ENCODE data around the gene PKD2L1. TPM values are rescaled to one million over a fixed set of nuclear protein-coding genes. Genes with fewer than 3 reads are reported as not detected.

Gene PKD2L1
- total and polyA plus RNA-seq, 7 donors, result not detected

DNA sequence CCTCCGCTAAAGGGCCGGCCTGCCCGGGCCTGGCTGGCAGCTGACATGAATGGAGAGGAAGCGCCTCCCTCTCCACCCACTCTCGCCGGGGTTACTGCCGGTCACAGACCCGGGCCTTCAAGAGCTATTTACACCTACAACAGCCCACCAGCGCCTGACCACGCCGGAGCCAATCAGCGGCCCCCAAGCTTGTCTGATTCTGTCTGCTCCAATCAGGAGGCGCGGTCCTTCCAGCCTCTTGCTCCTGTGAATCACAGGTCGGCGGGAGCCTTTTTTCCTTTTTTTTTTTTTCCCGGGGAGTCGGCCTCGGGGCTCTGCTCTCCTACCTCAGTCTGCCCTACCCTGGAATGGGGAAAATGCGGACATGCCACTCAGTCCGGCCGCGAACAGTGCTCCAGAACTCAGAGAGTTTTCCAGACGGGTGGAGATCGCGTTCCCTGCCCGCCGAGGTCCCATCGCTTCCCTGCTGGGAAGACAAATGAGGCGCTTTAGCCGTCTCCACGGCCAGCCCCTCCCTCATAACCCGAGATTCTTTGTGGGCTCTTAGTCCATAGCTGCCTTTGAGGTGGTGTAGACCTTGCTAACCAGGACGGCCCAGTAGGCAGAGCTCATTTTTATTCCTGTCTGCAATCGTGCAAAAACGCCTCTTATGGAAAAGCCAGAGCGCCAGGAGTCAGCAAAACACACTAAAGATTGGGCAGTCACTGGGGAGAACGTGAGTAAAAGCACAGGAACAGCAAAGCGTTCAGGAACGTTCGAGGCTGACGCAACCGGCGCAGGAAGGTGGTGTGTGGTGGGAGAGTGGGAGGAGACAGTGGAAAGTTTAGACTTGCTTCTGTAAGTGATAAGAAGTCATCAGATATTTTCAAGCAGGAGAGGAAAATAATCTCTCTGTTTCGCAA is 43.5 kb upstream of the PKD2L1 start:
- 0% methylated on average over 45 of the region's 45 CpGs for WGBS, 3 donors
- Histone ChIP-seq H3K27ac (peak overlapping the region; percentile 94), H3K4me1 (peaks cover 44% of the 10 kb centered on the region), H3K4me3 (peak overlapping the region; percentile 69), H3K36me3 (ENCODE audit: insufficient read depth in 1 of 2, low read depth in 1 of 2) (no peaks in the 10 kb centered on the region), H3K27me3 (ENCODE audit: insufficient read depth in 3 of 3, low read length in 2 of 3) (no peaks in the 10 kb centered on the region), H3K9me3 (no peaks in the 10 kb centered on the region)
- peak; percentile 88 to 95 (median 91) for ATAC-seq
- intact Hi-C loops (cut with DNase I), result loop anchor here (2.0 to 5.0 kb wide), 3 partner anchors 33 to 59 kb away; no protein-coding TSS in a partner anchor
- TF ChIP-seq, protein P1, sequence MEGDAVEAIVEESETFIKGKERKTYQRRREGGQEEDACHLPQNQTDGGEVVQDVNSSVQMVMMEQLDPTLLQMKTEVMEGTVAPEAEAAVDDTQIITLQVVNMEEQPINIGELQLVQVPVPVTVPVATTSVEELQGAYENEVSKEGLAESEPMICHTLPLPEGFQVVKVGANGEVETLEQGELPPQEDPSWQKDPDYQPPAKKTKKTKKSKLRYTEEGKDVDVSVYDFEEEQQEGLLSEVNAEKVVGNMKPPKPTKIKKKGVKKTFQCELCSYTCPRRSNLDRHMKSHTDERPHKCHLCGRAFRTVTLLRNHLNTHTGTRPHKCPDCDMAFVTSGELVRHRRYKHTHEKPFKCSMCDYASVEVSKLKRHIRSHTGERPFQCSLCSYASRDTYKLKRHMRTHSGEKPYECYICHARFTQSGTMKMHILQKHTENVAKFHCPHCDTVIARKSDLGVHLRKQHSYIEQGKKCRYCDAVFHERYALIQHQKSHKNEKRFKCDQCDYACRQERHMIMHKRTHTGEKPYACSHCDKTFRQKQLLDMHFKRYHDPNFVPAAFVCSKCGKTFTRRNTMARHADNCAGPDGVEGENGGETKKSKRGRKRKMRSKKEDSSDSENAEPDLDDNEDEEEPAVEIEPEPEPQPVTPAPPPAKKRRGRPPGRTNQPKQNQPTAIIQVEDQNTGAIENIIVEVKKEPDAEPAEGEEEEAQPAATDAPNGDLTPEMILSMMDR (IDR thresholded peaks at IDR 0.05), result no peak
- DNase-seq, result peak; percentile 97 to 98

DNA sequence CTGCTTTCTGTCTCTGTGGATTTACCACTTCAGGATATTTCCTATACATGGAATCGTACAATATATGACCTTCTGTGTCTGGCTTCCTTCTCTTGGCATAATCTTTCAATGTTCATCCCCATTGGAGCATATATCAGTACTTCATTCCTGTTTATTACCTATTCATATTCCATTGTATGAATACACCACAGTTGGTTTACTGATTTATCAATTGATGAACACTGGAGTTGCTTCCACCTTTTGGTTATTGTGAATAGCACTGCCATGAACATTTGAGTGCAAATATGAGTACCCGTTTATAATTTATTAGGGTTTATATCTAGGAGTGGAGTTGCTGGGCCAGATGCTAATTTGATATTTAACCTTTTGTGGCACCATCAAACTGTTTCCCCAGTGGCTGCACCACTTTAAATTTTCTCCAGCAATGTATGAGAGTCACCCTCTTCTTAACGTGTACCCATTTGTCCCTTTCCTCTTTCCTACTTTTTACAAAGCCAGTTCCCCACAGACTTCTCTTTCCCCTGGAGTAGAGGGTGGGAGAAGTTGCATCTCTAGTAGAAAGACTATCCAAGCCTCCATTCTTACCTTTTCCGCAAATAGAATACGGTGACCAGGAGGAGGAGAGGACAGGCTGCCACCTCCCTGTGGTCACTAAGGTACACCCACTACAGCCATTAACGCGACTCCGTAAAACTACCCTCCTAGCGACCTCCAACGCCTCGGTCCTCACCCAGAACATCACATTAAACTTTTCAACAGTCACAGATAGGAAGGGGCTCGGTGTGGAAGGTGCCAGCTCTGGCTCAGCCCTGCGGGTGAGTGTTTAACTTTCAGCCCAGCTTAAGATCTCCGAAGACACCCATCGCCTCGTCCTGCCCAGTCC is 42.6 kb upstream of the PKD2L1 start:
- H3K4me3 ChIP-seq, result peak overlapping the region; percentile 69
- TF ChIP-seq, protein P1 (IDR thresholded peaks at IDR 0.05), result no peak
- H3K27me3 ChIP-seq (ENCODE audit: insufficient read depth in 3 of 3, low read length in 2 of 3), result no peaks in the 10 kb centered on the region
- intact Hi-C loops (cut with DNase I), result loop anchor here (5.0 kb wide), 2 partner anchors 35 to 60 kb away; no protein-coding TSS in a partner anchor
- H3K27ac ChIP-seq, result peak overlapping the region; percentile 94
- ATAC-seq, result peak in 3 of 4 donors; percentile 1 to 3 (median 1)
- H3K36me3 ChIP-seq (ENCODE audit: insufficient read depth in 1 of 2, low read depth in 1 of 2), result no peaks in the 10 kb centered on the region
- WGBS, 3 donors, result 12 to 23% (median 17%) methylated on average over 16 of the region's 16 CpGs
- DNase-seq, result no peak
- H3K9me3 ChIP-seq, result no peaks in the 10 kb centered on the region
- H3K4me1 ChIP-seq, result peaks cover 44% of the 10 kb centered on the region

DNA sequence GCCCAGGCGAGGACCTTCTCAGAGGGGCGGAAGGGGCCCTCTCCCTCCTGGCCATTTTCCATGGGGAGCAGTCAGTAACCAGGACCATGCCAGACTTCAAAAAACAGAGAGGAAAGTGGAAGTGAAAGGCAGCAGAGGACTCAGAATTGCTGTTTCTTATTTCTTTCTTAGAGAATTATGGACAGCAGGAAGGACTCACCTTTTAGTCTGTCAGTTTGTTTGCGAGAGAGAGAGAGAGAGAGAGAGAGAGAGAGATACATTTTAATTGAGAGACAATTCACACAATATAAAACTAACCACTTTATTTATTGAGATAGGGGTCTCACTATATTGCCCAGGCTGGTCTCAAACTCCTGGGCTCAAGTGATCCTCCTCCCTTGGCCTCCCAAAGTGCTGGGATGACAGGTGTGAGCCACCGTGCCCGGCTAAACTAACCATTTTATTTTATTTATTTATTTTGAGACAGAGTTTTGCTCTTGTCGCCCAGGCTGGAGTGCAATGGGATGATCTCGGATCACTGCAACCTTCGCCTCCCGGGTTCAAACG is 41.5 kb upstream of the PKD2L1 start:
- H3K36me3 ChIP-seq (ENCODE audit: insufficient read depth in 1 of 2, low read depth in 1 of 2), result no peaks in the 10 kb centered on the region
- 73 to 79% (median 75%) methylated on average over 10 of the region's 10 CpGs for WGBS, 3 donors
- DNase-seq, result no peak
- TF ChIP-seq, protein P1 (IDR thresholded peaks at IDR 0.05), result no peak
- H3K27me3 ChIP-seq (ENCODE audit: insufficient read depth in 3 of 3, low read length in 2 of 3), result no peaks in the 10 kb centered on the region
- no peaks in the 10 kb centered on the region for H3K9me3 ChIP-seq
- intact Hi-C loops (cut with DNase I), result loop anchor here (5.0 kb wide), 2 partner anchors 34 to 61 kb away; no protein-coding TSS in a partner anchor
- H3K27ac ChIP-seq, result peak overlapping the region; percentile 94
- H3K4me3 ChIP-seq, result peak overlapping the region; percentile 13
- no peak for ATAC-seq
- H3K4me1 ChIP-seq, result peaks cover 44% of the 10 kb centered on the region

DNA sequence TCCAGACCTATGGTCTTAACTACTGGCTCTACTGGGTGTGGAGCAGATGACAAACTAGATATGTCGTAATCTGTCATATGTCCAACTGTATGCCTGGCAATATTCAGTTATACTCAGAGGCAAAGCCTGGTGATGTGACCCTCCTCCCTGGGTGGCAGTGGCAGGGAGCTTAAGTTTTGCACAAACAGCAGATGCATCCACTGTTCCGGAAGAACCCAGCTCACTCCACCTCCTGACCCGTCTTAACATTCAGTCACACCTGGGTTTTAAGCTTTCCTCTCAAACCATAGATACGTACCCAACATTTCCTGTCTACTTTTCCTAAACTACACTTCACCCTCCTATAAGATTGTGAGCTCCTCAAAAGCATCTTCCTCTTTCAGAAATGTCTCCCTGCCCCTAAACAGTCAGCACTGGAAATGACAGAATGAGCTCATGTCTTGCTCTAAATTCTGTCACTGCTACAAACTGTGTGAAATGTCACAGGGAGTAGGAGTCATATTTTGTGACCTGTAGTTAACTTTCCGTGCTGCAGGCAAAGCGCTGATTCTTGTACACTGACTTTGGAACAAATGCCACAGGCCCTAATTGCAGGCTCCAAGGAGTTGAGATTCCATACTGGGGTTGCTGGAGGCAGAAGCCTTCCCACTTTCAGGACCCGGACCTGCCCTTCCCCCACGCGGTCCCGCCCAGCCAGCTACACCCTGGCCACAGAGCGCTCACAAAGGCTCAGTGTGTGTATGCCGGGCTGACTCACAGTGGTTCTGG is 40.9 kb upstream of the PKD2L1 start:
- H3K4me1 ChIP-seq, result peaks cover 44% of the 10 kb centered on the region
- TF ChIP-seq, protein P1 (IDR thresholded peaks at IDR 0.05), result no peak
- no peaks in the 10 kb centered on the region for H3K27me3 ChIP-seq (ENCODE audit: insufficient read depth in 3 of 3, low read length in 2 of 3)
- 14 to 24% (median 15%) methylated on average over 12 of the region's 12 CpGs for WGBS, 3 donors
- H3K36me3 ChIP-seq (ENCODE audit: insufficient read depth in 1 of 2, low read depth in 1 of 2), result no peaks in the 10 kb centered on the region
- peak; percentile 52 to 72 (median 63) for ATAC-seq
- peak; percentile 73 to 83 for DNase-seq
- H3K9me3 ChIP-seq, result no peaks in the 10 kb centered on the region
- H3K27ac ChIP-seq, result peak overlapping the region; percentile 94
- intact Hi-C loops (cut with DNase I), result loop anchor here (5.0 kb wide), 2 partner anchors 34 to 61 kb away; no protein-coding TSS in a partner anchor
- peak overlapping the region; percentile 13 for H3K4me3 ChIP-seq

Data from psoas muscle (tissue), 8 donors.